GM23338 (cell line): ENCODE measurements around the gene GSC2. TPM values are rescaled to one million over a fixed set of nuclear protein-coding genes. Genes with fewer than 3 reads are reported as not detected.

Experiments used
- ATAC-seq: fragments of 200-7000 bp; cut with Tn5 transposase; 3 replicates; pipeline ENCODE4 v1.9.1; 2020
- DNase-seq: peaks from one replicate; pipeline ENCODE4 v3.0.0-alpha.2; 2015; ENCODE audit warnings: low spot score
- H2AFZ ChIP-seq: fragments of 200-600 bp; sonication (generic); 2 replicates; pipeline ENCODE4 v1.8.0; 2016; ENCODE audit warnings: antibody characterized with exemption, mild to moderate bottlenecking, moderate library complexity
- H3F3A ChIP-seq: fragments of 200-600 bp; sonication (generic); replicated peaks from 2 replicates; pipeline ENCODE4 v1.8.0; 2017; ENCODE audit warnings: antibody characterized with exemption, mixed run types, low read depth
- H3K27ac ChIP-seq: fragments of 200-600 bp; sonication (generic); 2 replicates; pipeline ENCODE4 v1.6.1; 2016; ENCODE audit warnings: low read depth
- H3K27me3 ChIP-seq: fragments of 200-600 bp; sonication (generic); 2 replicates; pipeline ENCODE4 v1.8.0; 2016; ENCODE audit warnings: mild to moderate bottlenecking, mixed run types, moderate library complexity; ENCODE audit not compliant: insufficient read depth
- H3K36me3 ChIP-seq: fragments of 200-600 bp; sonication (generic); 2 replicates; pipeline ENCODE4 v1.8.0; 2016; ENCODE audit warnings: mild to moderate bottlenecking; ENCODE audit not compliant: insufficient read depth
- H3K4me1 ChIP-seq: fragments of 200-600 bp; sonication (generic); 2 replicates; pipeline ENCODE4 v1.8.0; 2016; ENCODE audit warnings: mild to moderate bottlenecking, moderate library complexity; ENCODE audit not compliant: insufficient read depth
- H3K4me2 ChIP-seq: fragments of 200-600 bp; sonication (generic); 2 replicates; pipeline ENCODE4 v1.7.1; 2017; ENCODE audit warnings: mixed run types
- H3K4me3 ChIP-seq: fragments of 200-600 bp; sonication (generic); 2 replicates; pipeline ENCODE4 v1.6.1; 2016; ENCODE audit warnings: mixed run types
- H3K79me2 ChIP-seq: fragments of 200-600 bp; sonication (generic); replicated peaks from 2 replicates; pipeline ENCODE4 v1.8.0; 2017; ENCODE audit warnings: mild to moderate bottlenecking; ENCODE audit not compliant: insufficient read depth
- H3K9me2 ChIP-seq: fragments of 200-600 bp; sonication (generic); 2 replicates; pipeline ENCODE4 v1.8.0; 2017; ENCODE audit not compliant: insufficient read depth
- H4K20me1 ChIP-seq: fragments of 200-600 bp; sonication (generic); replicated peaks from 2 replicates; pipeline ENCODE4 v1.8.0; 2017; ENCODE audit warnings: mild to moderate bottlenecking; ENCODE audit not compliant: insufficient read depth
- H3K27ac Mint-ChIP-seq: 2 replicates; pipeline ENCODE4 v1.8.0; 2020; ENCODE audit warnings: inconsistent platforms, mild to moderate bottlenecking, moderate library complexity, mixed read lengths
- H3K27me3 Mint-ChIP-seq: 3 replicates; pipeline ENCODE4 v1.8.0; 2022; ENCODE audit warnings: low read depth, mild to moderate bottlenecking, moderate library complexity, mixed read lengths, inconsistent platforms; ENCODE audit not compliant: insufficient read depth, poor library complexity
- H3K36me3 Mint-ChIP-seq: 3 replicates; pipeline ENCODE4 v1.8.0; 2021; ENCODE audit warnings: low read depth, mild to moderate bottlenecking, inconsistent platforms, moderate library complexity, mixed read lengths
- H3K4me1 Mint-ChIP-seq: 3 replicates; pipeline ENCODE4 v1.8.0; 2020; ENCODE audit warnings: mild to moderate bottlenecking, inconsistent platforms, mixed read lengths
- H3K4me3 Mint-ChIP-seq: 3 replicates; pipeline ENCODE4 v1.8.0; 2021; ENCODE audit warnings: moderate library complexity, mild to moderate bottlenecking, inconsistent platforms, mixed read lengths
- H3K9me3 Mint-ChIP-seq: 3 replicates; pipeline ENCODE4 v1.8.0; 2020; ENCODE audit warnings: moderate library complexity, mild to moderate bottlenecking, inconsistent platforms, mixed read lengths
- CREB1 ChIP-seq: fragments of 250-450 bp; sonication (Bioruptor Pico); IDR thresholded peaks from 2 replicates; pipeline ENCODE4 v1.5.0; 2020; ENCODE audit warnings: low read depth, mild to moderate bottlenecking, moderate library complexity
- EZH2phosphoT487 ChIP-seq: fragments of 200-600 bp; sonication (generic); IDR thresholded peaks from one replicate; pipeline ENCODE4 v1.8.1; 2018; ENCODE audit warnings: antibody characterized with exemption; ENCODE audit not compliant: unreplicated experiment
- NANOG ChIP-seq: IDR thresholded peaks from 2 replicates; pipeline ENCODE4 v1.6.1; 2016; ENCODE audit warnings: antibody characterized with exemption, borderline replicate concordance
- POLR2AphosphoS5 ChIP-seq: IDR thresholded peaks from 2 replicates; pipeline ENCODE4 v1.6.1; 2016; ENCODE audit warnings: antibody characterized with exemption, low read depth
- STAT1 ChIP-seq: IDR thresholded peaks from one replicate; pipeline ENCODE4 v1.6.1; 2016; ENCODE audit warnings: antibody characterized with exemption; ENCODE audit not compliant: unreplicated experiment
- polyA plus RNA-seq: library from polyadenylated mRNA; unstranded; fragments of >200 nt; fragmentation: Nextera tagmentation; extraction: Ambion mirVana; gene quantifications from 2 replicates; pipeline ENCODE4 v1.2.1, GENCODE V29; 2016
- total RNA-seq: library from RNA; depleted of rRNA; stranded (reverse); fragments of >200 nt; shearing (Covaris generic); gene quantifications from 2 replicates; pipeline ENCODE4 v1.2.3, GENCODE V29; 2014
- TF ChIP-seq, protein P1 (sequence below): fragments of 250-450 bp; sonication (Bioruptor Pico); IDR thresholded peaks from 2 replicates; pipeline ENCODE4 v1.5.0; 2020; ENCODE audit warnings: mild to moderate bottlenecking, moderate library complexity
- TF ChIP-seq, protein P2 (sequence below): IDR thresholded peaks from 2 replicates; pipeline ENCODE4 v1.6.1; 2016; ENCODE audit warnings: antibody characterized with exemption
- TF ChIP-seq, protein P3 (sequence below): IDR thresholded peaks from one replicate; pipeline ENCODE4 v1.6.1; 2018; ENCODE audit warnings: antibody characterized with exemption; ENCODE audit not compliant: unreplicated experiment
- TF ChIP-seq, protein P4 (sequence below), 2 experiments: fragments of 200-600 bp in 1 of 2; sonication (generic) in 1 of 2; conservative IDR thresholded peaks; 2 replicates each; pipeline versions ENCODE4 v1.5.1 to v1.6.1; 2016 to 2017; ENCODE audit warnings: antibody characterized with exemption in 2 of 2, low read depth in 2 of 2, mild to moderate bottlenecking in 2 of 2, moderate library complexity in 1 of 2

The GSC2 gene
- total and polyA plus RNA-seq, 2 experiments from 2014 or later, result not detected

DNA sequence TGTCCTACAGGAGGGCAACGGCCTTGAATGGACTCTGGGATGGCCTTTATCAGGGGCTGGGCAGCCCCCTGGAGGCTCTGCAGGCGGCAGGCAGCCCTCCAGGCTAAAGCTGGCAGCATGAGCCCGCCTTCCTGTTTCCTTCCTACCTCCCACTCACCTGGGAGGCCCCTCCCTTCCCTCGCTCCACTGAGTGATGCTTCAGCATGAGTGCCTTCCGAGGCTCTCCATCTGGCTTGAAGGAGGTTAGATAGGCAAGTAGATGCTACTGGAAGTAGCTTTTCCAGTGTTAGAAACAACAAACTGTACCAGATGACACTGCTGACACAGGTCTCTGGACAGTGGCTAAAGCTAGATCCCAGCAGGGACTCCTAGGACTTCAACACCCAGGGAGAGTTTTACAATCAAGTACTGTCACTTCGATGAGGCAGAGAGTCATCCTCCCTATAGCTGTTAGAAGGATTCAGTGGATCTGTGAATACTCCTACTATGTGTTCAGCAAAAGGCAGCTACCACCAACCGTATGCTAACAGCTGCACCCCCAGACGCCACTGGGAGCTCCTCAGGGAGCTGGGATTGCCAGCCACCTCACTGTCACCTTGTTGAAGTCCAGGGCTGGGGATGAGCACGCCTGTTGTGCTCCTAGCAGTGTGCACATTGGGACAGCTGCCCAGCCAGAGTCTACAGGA is 32.5 kb upstream of the GSC2 start (continued):
- TF ChIP-seq, protein P1, sequence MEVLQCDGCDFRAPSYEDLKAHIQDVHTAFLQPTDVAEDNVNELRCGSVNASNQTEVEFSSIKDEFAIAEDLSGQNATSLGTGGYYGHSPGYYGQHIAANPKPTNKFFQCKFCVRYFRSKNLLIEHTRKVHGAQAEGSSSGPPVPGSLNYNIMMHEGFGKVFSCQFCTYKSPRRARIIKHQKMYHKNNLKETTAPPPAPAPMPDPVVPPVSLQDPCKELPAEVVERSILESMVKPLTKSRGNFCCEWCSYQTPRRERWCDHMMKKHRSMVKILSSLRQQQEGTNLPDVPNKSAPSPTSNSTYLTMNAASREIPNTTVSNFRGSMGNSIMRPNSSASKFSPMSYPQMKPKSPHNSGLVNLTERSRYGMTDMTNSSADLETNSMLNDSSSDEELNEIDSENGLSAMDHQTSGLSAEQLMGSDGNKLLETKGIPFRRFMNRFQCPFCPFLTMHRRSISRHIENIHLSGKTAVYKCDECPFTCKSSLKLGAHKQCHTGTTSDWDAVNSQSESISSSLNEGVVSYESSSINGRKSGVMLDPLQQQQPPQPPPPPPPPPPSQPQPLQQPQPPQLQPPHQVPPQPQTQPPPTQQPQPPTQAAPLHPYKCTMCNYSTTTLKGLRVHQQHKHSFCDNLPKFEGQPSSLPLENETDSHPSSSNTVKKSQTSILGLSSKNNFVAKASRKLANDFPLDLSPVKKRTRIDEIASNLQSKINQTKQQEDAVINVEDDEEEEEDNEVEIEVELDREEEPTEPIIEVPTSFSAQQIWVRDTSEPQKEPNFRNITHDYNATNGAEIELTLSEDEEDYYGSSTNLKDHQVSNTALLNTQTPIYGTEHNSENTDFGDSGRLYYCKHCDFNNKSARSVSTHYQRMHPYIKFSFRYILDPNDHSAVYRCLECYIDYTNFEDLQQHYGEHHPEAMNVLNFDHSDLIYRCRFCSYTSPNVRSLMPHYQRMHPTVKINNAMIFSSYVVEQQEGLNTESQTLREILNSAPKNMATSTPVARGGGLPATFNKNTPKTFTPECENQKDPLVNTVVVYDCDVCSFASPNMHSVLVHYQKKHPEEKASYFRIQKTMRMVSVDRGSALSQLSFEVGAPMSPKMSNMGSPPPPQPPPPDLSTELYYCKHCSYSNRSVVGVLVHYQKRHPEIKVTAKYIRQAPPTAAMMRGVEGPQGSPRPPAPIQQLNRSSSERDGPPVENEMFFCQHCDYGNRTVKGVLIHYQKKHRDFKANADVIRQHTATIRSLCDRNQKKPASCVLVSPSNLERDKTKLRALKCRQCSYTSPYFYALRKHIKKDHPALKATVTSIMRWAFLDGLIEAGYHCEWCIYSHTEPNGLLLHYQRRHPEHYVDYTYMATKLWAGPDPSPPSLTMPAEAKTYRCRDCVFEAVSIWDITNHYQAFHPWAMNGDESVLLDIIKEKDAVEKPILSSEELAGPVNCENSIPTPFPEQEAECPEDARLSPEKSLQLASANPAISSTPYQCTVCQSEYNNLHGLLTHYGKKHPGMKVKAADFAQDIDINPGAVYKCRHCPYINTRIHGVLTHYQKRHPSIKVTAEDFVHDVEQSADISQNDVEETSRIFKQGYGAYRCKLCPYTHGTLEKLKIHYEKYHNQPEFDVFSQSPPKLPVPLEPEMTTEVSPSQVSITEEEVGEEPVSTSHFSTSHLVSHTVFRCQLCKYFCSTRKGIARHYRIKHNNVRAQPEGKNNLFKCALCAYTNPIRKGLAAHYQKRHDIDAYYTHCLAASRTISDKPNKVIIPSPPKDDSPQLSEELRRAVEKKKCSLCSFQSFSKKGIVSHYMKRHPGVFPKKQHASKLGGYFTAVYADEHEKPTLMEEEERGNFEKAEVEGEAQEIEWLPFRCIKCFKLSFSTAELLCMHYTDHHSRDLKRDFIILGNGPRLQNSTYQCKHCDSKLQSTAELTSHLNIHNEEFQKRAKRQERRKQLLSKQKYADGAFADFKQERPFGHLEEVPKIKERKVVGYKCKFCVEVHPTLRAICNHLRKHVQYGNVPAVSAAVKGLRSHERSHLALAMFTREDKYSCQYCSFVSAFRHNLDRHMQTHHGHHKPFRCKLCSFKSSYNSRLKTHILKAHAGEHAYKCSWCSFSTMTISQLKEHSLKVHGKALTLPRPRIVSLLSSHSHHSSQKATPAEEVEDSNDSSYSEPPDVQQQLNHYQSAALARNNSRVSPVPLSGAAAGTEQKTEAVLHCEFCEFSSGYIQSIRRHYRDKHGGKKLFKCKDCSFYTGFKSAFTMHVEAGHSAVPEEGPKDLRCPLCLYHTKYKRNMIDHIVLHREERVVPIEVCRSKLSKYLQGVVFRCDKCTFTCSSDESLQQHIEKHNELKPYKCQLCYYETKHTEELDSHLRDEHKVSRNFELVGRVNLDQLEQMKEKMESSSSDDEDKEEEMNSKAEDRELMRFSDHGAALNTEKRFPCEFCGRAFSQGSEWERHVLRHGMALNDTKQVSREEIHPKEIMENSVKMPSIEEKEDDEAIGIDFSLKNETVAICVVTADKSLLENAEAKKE (CRISPR knock-in tag), result no peak
- TF ChIP-seq NANOG, result no peak
- TF ChIP-seq EZH2phosphoT487, result no peak
- no peak for TF ChIP-seq STAT1
- TF ChIP-seq, protein P2, sequence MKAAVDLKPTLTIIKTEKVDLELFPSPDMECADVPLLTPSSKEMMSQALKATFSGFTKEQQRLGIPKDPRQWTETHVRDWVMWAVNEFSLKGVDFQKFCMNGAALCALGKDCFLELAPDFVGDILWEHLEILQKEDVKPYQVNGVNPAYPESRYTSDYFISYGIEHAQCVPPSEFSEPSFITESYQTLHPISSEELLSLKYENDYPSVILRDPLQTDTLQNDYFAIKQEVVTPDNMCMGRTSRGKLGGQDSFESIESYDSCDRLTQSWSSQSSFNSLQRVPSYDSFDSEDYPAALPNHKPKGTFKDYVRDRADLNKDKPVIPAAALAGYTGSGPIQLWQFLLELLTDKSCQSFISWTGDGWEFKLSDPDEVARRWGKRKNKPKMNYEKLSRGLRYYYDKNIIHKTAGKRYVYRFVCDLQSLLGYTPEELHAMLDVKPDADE, result no peak

DNA sequence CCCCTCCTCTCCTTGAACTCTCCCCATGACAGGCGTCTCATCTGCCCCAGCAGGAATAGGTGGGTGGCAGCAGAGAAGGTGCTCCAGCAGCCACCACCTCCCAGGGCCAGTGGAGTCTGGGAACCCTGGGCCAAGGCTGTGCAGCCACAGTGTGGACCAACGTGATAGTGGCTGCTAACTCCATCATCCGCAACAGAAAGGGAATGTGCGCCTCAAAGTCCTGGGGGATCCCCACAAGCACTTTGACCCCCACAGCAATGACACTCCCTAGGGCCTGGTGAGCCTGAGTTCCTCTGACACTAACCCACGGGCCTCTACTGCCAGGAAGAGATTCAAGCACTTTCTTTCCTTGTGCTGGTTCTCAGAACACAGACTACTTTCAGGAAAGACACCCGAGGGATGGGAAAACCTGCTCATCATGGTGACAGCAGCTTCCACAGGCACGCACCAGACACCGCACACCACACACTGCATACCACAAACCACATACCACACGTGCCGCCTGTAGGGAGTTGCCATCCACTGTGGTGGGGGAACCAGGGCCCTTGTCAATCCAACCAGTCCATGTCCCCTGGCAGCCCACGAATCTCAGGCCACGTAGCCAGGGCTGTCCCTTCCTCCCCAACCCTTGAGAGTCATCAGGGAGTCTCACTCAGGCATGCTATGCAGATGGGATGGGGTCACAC is 31.8 kb upstream of the GSC2 start:
- no peak overlapping the region for H3K27ac ChIP-seq
- H3K36me3 Mint-ChIP-seq, result no peaks in the 10 kb centered on the region
- ATAC-seq (no peak), DNase-seq (no peak)
- H3K4me2 ChIP-seq, result no peak overlapping the region
- H3K4me1 Mint-ChIP-seq, result peaks cover 1% of the 10 kb centered on the region
- peaks cover 6% of the 10 kb centered on the region; the same call in 1 of the 2 replicates for H3F3A ChIP-seq
- H3K4me3 ChIP-seq, result no peak overlapping the region
- H3K27me3 ChIP-seq, result no peaks in the 10 kb centered on the region
- no peaks in the 10 kb centered on the region; the same call in 2 of the 3 replicates for H3K9me3 Mint-ChIP-seq
- no peak overlapping the region; the same call in 1 of the 2 replicates for H3K27ac Mint-ChIP-seq
- H3K27me3 Mint-ChIP-seq, result peaks cover 11% of the 10 kb centered on the region
- H3K36me3 ChIP-seq, result no peaks in the 10 kb centered on the region
- H3K79me2 ChIP-seq, result peaks cover 8% of the 10 kb centered on the region; the same call in 1 of the 2 replicates
- H4K20me1 ChIP-seq, result no peaks in the 10 kb centered on the region; the same call in 1 of the 2 replicates
- H3K4me1 ChIP-seq, result peaks cover 5% of the 10 kb centered on the region
- H3K9me2 ChIP-seq, result no peaks in the 10 kb centered on the region
- no peak overlapping the region for H2AFZ ChIP-seq
- H3K4me3 Mint-ChIP-seq, result no peak overlapping the region
- TF ChIP-seq POLR2AphosphoS5, result no peak
- no peak for TF ChIP-seq CREB1 (CRISPR knock-in tag)
- TF ChIP-seq, protein P3, sequence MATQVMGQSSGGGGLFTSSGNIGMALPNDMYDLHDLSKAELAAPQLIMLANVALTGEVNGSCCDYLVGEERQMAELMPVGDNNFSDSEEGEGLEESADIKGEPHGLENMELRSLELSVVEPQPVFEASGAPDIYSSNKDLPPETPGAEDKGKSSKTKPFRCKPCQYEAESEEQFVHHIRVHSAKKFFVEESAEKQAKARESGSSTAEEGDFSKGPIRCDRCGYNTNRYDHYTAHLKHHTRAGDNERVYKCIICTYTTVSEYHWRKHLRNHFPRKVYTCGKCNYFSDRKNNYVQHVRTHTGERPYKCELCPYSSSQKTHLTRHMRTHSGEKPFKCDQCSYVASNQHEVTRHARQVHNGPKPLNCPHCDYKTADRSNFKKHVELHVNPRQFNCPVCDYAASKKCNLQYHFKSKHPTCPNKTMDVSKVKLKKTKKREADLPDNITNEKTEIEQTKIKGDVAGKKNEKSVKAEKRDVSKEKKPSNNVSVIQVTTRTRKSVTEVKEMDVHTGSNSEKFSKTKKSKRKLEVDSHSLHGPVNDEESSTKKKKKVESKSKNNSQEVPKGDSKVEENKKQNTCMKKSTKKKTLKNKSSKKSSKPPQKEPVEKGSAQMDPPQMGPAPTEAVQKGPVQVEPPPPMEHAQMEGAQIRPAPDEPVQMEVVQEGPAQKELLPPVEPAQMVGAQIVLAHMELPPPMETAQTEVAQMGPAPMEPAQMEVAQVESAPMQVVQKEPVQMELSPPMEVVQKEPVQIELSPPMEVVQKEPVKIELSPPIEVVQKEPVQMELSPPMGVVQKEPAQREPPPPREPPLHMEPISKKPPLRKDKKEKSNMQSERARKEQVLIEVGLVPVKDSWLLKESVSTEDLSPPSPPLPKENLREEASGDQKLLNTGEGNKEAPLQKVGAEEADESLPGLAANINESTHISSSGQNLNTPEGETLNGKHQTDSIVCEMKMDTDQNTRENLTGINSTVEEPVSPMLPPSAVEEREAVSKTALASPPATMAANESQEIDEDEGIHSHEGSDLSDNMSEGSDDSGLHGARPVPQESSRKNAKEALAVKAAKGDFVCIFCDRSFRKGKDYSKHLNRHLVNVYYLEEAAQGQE, result no peak
- no peak for TF ChIP-seq NANOG
- no peak for TF ChIP-seq EZH2phosphoT487
- TF ChIP-seq, protein P4, sequence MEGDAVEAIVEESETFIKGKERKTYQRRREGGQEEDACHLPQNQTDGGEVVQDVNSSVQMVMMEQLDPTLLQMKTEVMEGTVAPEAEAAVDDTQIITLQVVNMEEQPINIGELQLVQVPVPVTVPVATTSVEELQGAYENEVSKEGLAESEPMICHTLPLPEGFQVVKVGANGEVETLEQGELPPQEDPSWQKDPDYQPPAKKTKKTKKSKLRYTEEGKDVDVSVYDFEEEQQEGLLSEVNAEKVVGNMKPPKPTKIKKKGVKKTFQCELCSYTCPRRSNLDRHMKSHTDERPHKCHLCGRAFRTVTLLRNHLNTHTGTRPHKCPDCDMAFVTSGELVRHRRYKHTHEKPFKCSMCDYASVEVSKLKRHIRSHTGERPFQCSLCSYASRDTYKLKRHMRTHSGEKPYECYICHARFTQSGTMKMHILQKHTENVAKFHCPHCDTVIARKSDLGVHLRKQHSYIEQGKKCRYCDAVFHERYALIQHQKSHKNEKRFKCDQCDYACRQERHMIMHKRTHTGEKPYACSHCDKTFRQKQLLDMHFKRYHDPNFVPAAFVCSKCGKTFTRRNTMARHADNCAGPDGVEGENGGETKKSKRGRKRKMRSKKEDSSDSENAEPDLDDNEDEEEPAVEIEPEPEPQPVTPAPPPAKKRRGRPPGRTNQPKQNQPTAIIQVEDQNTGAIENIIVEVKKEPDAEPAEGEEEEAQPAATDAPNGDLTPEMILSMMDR (conservative IDR thresholded peaks at IDR 0.05; ENCODE audit: low read depth in 2 of 2), result no peak
